Left renal cortex interstitium (tissue), 4 donors: ENCODE results near the gene ABI1. TPM values are rescaled to one million over a fixed set of nuclear protein-coding genes. Genes with fewer than 3 reads are reported as not detected.
"Not testable (repeated sequence)": the region's sequence is repeated elsewhere in the genome, so short reads cannot be mapped to it uniquely, and the experiment has no call there.

Experiments used
- DNase-seq, 4 donors: peaks; one replicate each; pipeline ENCODE4 v3.0.0-alpha.2; 2013; ENCODE audit warnings: low read depth in 4 of 4, low spot score in 2 of 4, missing footprints in 1 of 4
- polyA plus RNA-seq, 4 donors: library from polyadenylated mRNA; unstranded; fragments of 120-200 nt; gene quantifications; one replicate each; pipeline ENCODE4 v1.2.1, GENCODE V29; 2013; ENCODE audit not compliant: insufficient read length in 4 of 4

ABI1 gene
- polyA plus RNA-seq, 4 donors: 61.7 to 65.9 (median 63.8) TPM

GRCh38 chr10:26857553-26857952 lies 3.2 kb downstream of the ABI1 start:
- not testable (repeated sequence) for DNase-seq

GRCh38 chr10:26855186-26855585 lies 5.6 kb downstream of the ABI1 start:
- no peak for DNase-seq

DNA sequence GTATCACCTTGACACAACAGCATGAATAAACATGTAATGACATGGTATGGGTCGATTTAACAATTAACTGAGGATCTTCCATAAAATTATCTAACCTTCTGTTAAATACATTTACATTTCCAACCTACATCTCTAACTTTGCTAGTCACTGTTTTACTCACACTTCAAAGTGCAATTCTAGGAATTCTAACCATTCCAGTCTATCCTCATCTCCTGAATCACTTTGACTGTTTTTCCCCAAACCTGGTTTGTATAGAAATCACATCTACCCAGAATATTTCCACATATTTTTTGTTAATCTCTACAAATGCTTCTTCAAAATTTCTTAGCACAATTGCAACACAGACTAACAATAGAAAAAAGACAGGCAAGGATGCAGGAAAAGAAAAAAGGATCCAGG lies 6.2 kb downstream of the ABI1 start:
- DNase-seq: no peak

DNA sequence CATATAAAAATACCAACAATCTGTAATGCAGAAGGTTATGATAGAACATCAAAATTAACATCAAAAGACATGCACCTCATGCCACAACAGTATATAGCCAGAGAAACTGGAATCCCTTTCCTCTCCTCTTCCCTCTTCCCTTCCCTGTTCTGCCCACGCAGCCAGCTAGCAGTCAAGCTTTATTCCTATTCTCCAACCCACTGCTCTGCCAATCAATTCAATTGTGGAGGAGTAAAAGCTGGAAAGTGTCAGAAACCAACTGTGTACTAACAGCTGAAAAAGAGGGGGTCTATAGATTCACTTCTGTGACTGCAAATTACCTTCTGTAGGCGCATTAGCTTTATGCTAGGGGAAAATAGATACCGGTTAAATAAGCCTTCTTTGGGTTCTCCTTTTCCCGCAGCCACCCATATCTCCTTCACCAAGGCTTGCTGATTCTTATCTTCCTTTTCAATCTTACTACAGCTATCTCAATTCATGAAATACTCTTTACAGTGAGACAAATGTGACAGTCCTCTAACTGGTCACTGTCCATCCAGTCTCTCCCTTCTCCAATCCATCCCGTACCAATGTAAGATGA lies 16.3 kb downstream of the ABI1 start:
- no peak for DNase-seq

- no peak for DNase-seq
Observed at GRCh38 chr10:26843736-26844135, 17.0 kb downstream of the ABI1 start.

DNA sequence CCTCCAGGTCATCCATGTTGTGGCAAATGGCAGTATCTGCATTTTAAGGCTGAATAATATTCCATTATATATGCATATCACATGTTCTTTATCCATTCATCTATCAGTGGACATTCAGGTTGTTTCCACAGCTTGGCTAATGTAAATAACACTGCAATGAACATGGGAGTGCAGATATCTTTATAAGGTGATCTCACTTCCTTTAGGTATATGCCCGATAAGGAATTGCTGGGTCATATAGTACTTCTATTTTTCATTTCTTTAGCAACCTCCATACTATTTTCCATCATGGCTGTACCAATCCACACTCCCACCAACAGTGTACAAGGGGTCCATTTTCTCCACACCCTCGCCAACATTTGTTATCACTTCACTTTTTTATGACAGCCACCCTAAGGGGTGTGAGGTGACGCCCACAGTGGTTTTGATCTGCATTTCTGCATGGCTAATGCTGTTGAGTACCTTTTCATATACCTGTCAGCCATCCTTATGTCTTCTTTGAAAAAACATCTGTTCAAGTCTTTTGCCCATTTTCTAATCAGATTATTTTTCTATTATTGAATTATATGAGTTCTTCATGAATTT lies 18.9 kb downstream of the ABI1 start:
- DNase-seq: no peak

GRCh38 chr10:26840938-26841732 lies 19.6 kb downstream of the ABI1 start:
- no peak for DNase-seq

- DNase-seq: no peak
Observed at GRCh38 chr10:26839966-26840627, 20.7 kb downstream of the ABI1 start.

- no peak for DNase-seq
Observed at GRCh38 chr10:26837139-26837538, 23.6 kb downstream of the ABI1 start.

- no peak for DNase-seq
Observed at GRCh38 chr10:26835025-26835424, 25.7 kb downstream of the ABI1 start.

GRCh38 chr10:26832960-26833359 lies 27.8 kb downstream of the ABI1 start:
- no peak for DNase-seq

DNA sequence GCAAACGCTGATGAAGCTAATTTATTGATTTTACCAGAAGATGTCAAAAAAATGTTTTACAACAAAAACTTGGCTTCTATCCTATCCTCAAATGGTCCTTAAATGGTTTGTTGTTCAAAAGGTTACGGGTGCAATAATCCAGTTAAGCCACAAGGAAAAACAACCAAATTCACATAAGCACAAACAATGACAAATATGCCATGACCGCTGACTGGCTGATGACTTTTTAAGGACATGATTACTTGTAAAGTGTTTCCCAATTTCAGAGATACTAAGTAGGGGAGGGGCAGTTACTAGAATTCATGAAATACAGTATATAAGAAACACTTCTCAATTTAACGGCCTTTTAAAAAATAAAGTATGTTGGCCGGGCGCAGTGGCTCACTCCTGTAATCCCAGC lies 28.8 kb downstream of the ABI1 start:
- no peak for DNase-seq

DNA sequence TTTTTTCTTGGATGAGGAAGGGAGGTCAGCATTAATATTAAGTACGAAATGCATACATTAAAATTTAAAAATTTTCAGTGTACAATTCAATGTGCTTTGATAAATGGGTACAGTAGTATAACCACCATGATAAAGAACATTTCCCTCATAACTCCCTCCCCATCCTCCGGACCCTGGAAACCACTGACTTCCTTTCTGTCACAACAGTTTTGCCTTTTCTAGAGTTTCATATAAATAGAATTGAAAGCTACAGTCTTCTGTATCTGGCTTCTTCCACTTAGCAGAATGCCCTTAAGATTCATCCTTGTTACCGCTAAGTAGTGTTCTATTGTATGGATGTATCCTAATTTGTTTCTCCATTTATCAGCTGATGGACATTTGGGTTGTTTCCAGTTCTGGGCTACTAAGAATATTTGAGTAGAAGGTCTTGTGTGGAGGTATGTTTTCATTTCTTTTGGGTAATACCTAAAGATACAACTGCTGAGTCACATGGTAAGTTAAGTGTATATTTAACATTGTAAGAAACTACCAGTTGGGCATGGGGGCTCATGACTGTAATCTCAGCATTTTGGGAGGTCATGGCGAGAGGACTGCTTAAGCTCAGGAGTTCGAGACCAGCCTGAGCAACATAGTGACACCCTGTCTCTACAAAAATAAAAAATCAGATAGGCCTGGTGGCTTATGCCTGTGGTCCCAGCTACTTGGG lies 30.8 kb downstream of the ABI1 start:
- DNase-seq: no peak

DNA sequence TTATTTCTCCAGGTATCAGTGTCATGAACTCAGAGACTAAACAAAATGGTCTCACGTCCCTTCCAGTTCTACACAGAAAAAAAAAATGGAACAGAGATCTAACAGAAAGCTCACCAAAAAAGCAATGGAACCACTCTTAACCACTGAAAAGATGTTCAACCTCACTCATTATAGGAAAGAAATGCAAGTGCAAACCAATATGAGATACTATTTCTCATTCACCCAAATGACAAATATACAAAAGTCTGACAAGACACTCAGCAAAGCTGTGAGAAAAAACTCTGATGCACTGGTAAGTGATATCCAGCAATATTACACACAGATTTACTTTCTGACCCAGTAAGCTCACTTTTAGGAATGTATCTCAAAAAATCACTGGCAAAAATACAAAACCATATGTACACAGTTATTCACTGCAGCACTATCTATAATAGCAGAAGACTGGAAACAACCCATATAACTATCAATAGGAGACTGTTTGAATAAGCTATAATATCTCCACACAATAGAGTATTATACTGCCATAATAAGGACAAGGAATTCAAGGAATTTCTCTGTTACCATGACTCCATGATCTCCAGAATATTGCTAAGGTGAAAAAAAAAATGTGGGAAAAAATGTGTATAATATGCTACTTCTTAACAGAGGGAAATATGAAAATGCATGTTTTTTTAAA lies 36.6 kb downstream of the ABI1 start:
- DNase-seq: no peak

DNA sequence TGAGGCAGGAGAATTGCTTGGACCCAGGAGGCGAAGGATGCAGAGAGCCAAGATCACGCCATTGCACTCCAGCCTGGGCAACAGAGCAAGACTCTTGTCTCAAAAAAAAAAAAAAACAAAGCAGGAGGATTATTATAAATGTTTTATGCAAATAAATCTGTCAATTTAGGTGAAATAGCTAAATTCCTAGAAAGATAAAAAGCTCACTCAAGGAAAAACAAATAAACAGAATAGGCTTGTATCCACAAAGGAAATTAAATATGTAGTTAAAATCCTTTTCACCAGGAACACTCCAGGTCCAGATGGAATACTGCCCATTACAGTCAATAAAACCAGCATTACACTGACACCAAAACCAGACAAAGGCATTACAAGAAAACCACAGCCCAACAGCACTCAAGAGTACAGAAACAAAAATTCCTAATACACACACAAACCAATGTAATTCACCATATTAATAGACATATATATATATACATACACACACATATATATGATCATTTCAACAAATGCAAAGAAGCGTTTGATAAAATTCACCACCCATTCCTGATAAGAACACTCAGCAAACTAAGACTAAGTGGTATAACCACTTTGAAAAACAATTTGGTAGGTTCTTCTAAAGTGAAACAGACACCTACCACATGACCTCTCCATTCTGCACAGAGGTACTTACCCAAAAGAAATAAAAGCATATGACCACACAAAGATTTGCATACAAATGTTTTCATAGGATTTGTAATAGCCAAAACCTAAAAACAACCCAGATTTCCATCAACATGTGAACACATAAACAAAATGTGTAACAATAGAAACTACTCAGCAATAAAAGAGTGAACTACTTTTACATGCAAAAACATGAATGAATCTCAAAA lies 38.8 kb downstream of the ABI1 start:
- no peak for DNase-seq

DNA sequence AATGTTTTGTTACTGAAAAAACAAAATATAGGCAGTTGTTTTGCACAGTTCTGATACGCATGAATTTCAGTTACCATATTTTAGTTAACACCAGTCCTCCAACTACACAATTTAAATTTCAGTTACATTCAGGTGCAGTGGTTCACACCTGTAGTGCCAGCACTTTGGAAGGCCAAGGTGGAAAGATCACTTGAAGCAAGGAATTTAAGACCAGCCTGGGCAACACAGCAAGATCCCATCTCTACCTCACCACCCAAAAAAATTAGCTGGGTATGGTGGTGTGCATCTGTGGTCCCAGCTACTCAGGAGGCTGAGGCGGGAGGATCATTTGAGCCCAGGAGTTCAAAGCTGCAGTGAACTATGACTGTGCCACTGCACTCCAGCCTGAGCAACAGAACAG lies 45.3 kb downstream of the ABI1 start:
- DNase-seq: no peak

DNA sequence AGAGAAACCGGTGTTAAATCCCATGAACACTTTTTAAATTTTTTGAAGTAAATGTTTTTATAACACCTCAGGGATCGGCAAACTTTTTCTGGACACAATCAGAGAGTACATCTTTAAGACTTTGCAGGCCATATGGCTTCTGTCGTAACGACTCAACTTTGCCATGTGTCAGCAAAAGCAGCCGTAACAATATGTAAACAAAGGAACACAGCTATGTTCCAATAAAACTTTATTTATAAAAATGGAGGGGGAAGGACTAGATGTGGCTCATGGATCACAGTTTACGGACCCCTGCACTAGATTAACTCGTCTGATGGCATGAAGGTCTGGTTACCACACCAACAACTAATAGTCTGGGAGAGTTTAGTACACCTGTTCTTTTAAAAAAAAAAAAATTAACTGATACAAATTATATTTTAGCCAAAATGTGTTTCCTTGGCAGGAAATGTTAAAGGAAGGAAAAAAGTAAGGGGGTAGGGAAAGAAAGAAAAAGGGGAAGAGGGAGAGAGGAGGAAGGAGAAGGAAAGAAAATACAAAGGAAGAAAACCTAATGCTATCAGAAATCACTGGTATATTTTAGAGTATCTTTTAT lies 50.2 kb downstream of the ABI1 start:
- no peak for DNase-seq

GRCh38 chr10:26809973-26810372 lies 50.8 kb downstream of the ABI1 start:
- no peak for DNase-seq

- no peak for DNase-seq
Observed at GRCh38 chr10:26807532-26807931, 53.2 kb downstream of the ABI1 start.
